B cell (primary cell): ENCODE data around the gene ADORA3. TPM values are rescaled to one million over a fixed set of nuclear protein-coding genes. Genes with fewer than 3 reads are reported as not detected.

ENCODE experiments used
- ATAC-seq: fragments of 200-7000 bp; cut with Tn5 transposase; one replicate; pipeline ENCODE4 v1.10.0; 2021; ENCODE audit warnings: low read depth, mild to moderate bottlenecking, moderate number of reproducible peaks, moderate library complexity
- CTCF ChIA-PET: fragments of 350-600 bp; sonication (Branson Sonifier 250); formaldehyde crosslinking; loops from one replicate; lab custom pipeline; 2021; ENCODE audit warnings: antibody characterized with exemption, inconsistent platforms; lab: Charles Lee
- POLR2A ChIA-PET: fragments of 350-600 bp; sonication (Branson Sonifier 250); formaldehyde crosslinking; loops from one replicate; lab custom pipeline; 2021; ENCODE audit warnings: antibody characterized with exemption; lab: Charles Lee
- DNase-seq: peaks from one replicate; pipeline ENCODE4 v3.0.0; 2013
- H2AFZ ChIP-seq: 2 replicates; pipeline ENCODE4 v1.6.1; 2012; ENCODE audit warnings: mild to moderate bottlenecking, low read depth, low read length; ENCODE audit not compliant: insufficient read depth, poor library complexity, severe bottlenecking
- H3K27ac ChIP-seq, 2 donors: 1 replicate in 1 of 2; 2 replicates in 1 of 2; pipeline ENCODE4 v1.5.1; 2012 to 2013; ENCODE audit warnings: low read length in 2 of 2, mild to moderate bottlenecking in 2 of 2, moderate library complexity in 1 of 2
- H3K27me3 ChIP-seq, 4 experiments: fragments of 200-600 bp in 1 of 4; sonication (generic) in 1 of 4; replicated peaks in 1 of 4; 1 replicate in 2 of 4; 2 replicates in 2 of 4; pipeline versions ENCODE4 v1.6.1 to v1.7.0; 2013 to 2016; ENCODE audit warnings: low read length in 3 of 4, mild to moderate bottlenecking in 2 of 4, mixed read lengths in 1 of 4, moderate library complexity in 1 of 4; ENCODE audit not compliant: insufficient read depth in 4 of 4, control insufficient read depth in 3 of 4; ENCODE audit errors: control extremely low read depth in 1 of 4
- H3K36me3 ChIP-seq, 2 experiments: replicated peaks in 1 of 2; 1 replicate in 1 of 2; 2 replicates in 1 of 2; pipeline versions ENCODE4 v1.6.1 to v1.7.1; 2013; ENCODE audit warnings: low read length in 1 of 2; ENCODE audit not compliant: insufficient read depth in 2 of 2, control insufficient read depth in 1 of 2; ENCODE audit errors: control extremely low read depth in 1 of 2, extremely low read depth in 1 of 2
- H3K4me1 ChIP-seq, 2 donors: fragments of 200-600 bp in 1 of 2; sonication (generic) in 1 of 2; 1 replicate in 1 of 2; 2 replicates in 1 of 2; pipeline versions ENCODE4 v1.5.1 to v1.6.1; 2013 to 2017; ENCODE audit warnings: low read length in 2 of 2; ENCODE audit not compliant: control insufficient read depth in 2 of 2, insufficient read depth in 2 of 2
- H3K4me2 ChIP-seq: replicated peaks from 2 replicates; pipeline ENCODE3; 2012; ENCODE audit warnings: mild to moderate bottlenecking, low read depth, low read length; ENCODE audit not compliant: poor library complexity, severe bottlenecking
- H3K4me3 ChIP-seq, 5 experiments: fragments of 200-600 bp in 1 of 5; sonication (generic) in 1 of 5; 1 replicate in 3 of 5; 2 replicates in 2 of 5; pipeline versions ENCODE4 v1.5.1 to v1.7.0; 2011 to 2016; ENCODE audit warnings: low read length in 4 of 5, mild to moderate bottlenecking in 4 of 5, low read depth in 2 of 5, control low read depth in 1 of 5, moderate library complexity in 1 of 5; ENCODE audit not compliant: insufficient read depth in 1 of 5; ENCODE audit errors: control extremely low read depth in 1 of 5, extremely low read depth in 1 of 5
- H3K79me2 ChIP-seq: fragments of 200-600 bp; sonication (generic); one replicate; pipeline ENCODE4 v1.6.0; 2016; ENCODE audit warnings: low read length; ENCODE audit not compliant: control insufficient read depth, insufficient read depth
- H3K9ac ChIP-seq: fragments of 200-600 bp; sonication (generic); 2 replicates; pipeline ENCODE4 v1.6.1; 2017; ENCODE audit warnings: mild to moderate bottlenecking, low read length, moderate library complexity
- H3K9me3 ChIP-seq, 3 donors: one replicate each; pipeline versions ENCODE4 v1.6.1 to v1.7.1; 2013; ENCODE audit warnings: low read length in 2 of 3; ENCODE audit not compliant: control insufficient read depth in 2 of 3, insufficient read depth in 1 of 3; ENCODE audit errors: control extremely low read depth in 1 of 3
- H4K20me1 ChIP-seq: 2 replicates; pipeline ENCODE4 v1.6.0; 2012; ENCODE audit warnings: mild to moderate bottlenecking, low read length; ENCODE audit not compliant: insufficient read depth, control insufficient read depth, poor library complexity, severe bottlenecking
- H3K27ac Mint-ChIP-seq: one replicate; pipeline ENCODE4 v1.8.0; 2021; ENCODE audit warnings: mixed read lengths
- H3K27me3 Mint-ChIP-seq: one replicate; pipeline ENCODE4 v1.8.0; 2021; ENCODE audit warnings: mixed read lengths
- H3K4me1 Mint-ChIP-seq: one replicate; pipeline ENCODE4 v1.8.0; 2021; ENCODE audit warnings: mixed read lengths
- H3K4me3 Mint-ChIP-seq: one replicate; pipeline ENCODE4 v1.8.0; 2021; ENCODE audit warnings: mixed read lengths
- H3K9me3 Mint-ChIP-seq: one replicate; pipeline ENCODE4 v1.8.0; 2022; ENCODE audit warnings: mixed read lengths; ENCODE audit not compliant: insufficient read depth
- EZH2 ChIP-seq: IDR thresholded peaks from 2 replicates; pipeline ENCODE4 v1.6.1; 2012; ENCODE audit warnings: borderline replicate concordance, low read depth, mild to moderate bottlenecking, moderate library complexity, low read length; ENCODE audit not compliant: insufficient read depth, poor library complexity, severe bottlenecking
- WGBS: methylation state at CpG from one replicate; pipeline ENCODE4 v1.1.5; 2013; ENCODE audit warnings: missing lambda C conversion rate; ENCODE audit not compliant: insufficient coverage; 5-methylcytosine and 5-hydroxymethylcytosine counted together
- intact Hi-C: fragments of 100-400 bp; cut with micrococcal nuclease; formaldehyde crosslinking; loops from one replicate; pipeline ENCODE4 v1.10.0; 2022
- polyA plus RNA-seq: library from polyadenylated mRNA; depleted of rRNA; stranded (reverse); fragments of >200 nt; gene quantifications from 2 replicates; pipeline ENCODE4 v1.2.3, GENCODE V29; 2012
- total RNA-seq, 2 donors: library from RNA; stranded (reverse); fragments of 120-200 nt in 1 of 2; gene quantifications; 1 replicate in 1 of 2; 2 replicates in 1 of 2; pipeline versions ENCODE4 v1.2.3 to v1.2.4, GENCODE V29; 2013 to 2022
- TF ChIP-seq, protein P1 (sequence below): fragments of 200-600 bp; IDR thresholded peaks from one replicate; pipeline ENCODE4 v1.8.0; 2022; ENCODE audit warnings: antibody characterized with exemption, mild to moderate bottlenecking

The ADORA3 gene
- total and polyA plus RNA-seq, 2 donors (not counting 1 experiment from before 2014, with no cell fraction given): 0.04 to 0.39 TPM

DNA sequence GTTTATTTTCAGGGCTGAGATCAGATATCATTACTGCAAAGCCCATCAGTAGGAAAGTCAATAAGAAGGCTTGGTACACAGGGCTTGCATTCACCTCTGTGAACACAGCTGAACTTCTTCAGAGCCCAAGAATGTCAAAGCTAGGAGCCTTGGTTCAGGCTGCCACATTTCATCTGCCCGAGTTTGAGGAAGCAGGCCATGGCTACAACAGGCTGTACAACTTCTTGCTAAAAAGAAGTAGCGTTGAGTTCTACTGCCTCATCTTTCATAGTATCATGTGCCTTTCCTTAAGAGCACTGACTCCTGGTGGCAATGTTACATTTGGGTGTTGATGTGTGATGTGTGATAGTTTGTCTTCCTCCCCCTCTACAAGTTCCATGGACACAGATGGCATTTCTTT is 19.6 kb downstream of the ADORA3 start:
- no peak overlapping the region for H3K27ac Mint-ChIP-seq
- no peaks in the 10 kb centered on the region for H3K79me2 ChIP-seq
- POLR2A ChIA-PET: no interaction called here
- H3K27me3 ChIP-seq: no peaks in the 10 kb centered on the region
- no peaks in the 10 kb centered on the region for H3K9me3 ChIP-seq
- peaks cover 23% of the 10 kb centered on the region for H3K4me1 Mint-ChIP-seq
- TF ChIP-seq, protein P1, sequence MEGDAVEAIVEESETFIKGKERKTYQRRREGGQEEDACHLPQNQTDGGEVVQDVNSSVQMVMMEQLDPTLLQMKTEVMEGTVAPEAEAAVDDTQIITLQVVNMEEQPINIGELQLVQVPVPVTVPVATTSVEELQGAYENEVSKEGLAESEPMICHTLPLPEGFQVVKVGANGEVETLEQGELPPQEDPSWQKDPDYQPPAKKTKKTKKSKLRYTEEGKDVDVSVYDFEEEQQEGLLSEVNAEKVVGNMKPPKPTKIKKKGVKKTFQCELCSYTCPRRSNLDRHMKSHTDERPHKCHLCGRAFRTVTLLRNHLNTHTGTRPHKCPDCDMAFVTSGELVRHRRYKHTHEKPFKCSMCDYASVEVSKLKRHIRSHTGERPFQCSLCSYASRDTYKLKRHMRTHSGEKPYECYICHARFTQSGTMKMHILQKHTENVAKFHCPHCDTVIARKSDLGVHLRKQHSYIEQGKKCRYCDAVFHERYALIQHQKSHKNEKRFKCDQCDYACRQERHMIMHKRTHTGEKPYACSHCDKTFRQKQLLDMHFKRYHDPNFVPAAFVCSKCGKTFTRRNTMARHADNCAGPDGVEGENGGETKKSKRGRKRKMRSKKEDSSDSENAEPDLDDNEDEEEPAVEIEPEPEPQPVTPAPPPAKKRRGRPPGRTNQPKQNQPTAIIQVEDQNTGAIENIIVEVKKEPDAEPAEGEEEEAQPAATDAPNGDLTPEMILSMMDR: no peak
- TF ChIP-seq EZH2: no peak
- H3K4me3 Mint-ChIP-seq: no peak overlapping the region
- H3K27ac ChIP-seq: no peak overlapping the region
- no peak overlapping the region for H3K9ac ChIP-seq
- peaks cover 18 to 22% of the 10 kb centered on the region in 2 donors for H3K4me1 ChIP-seq
- ATAC-seq (no peak), DNase-seq (no peak)
- peaks cover 0 to 1% of the 10 kb centered on the region in 2 experiments for H3K36me3 ChIP-seq
- intact Hi-C loops: no loop called here
- H2AFZ ChIP-seq: no peak overlapping the region
- 71% methylated on average over 1 of the region's 2 CpGs for WGBS
- no peaks in the 10 kb centered on the region for H4K20me1 ChIP-seq
- H3K27me3 Mint-ChIP-seq: no peaks in the 10 kb centered on the region
- H3K4me2 ChIP-seq: no peak overlapping the region
- H3K4me3 ChIP-seq: no peak overlapping the region
- H3K9me3 Mint-ChIP-seq: no peaks in the 10 kb centered on the region
- CTCF ChIA-PET: interaction anchor here (0.7 to 14.7 kb wide), 5 partner anchors 9 to 284 kb away, joined by 3 to 276 read pairs (median 32); partner anchors contain the start of genes ADORA3 and TMIGD3

DNA sequence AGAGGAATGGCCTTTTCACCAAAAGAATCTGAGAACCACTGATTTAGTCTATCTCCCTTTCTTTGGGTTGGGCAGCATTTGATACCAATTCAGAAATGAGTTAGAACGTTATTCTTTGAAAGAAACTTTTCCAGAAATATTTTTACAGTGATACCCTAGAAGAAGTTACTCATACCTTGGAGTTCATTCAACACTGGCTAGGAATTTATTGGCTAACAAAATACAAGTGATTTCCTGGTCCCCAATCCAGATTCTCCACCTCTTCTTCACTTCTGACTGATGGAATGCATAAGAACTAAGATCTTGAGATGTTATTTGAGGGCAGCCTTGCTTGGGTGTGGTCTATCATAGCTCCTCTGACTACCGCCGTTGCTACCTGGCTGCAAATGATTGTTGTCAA is 20.3 kb downstream of the ADORA3 start:
- peaks cover 30% of the 10 kb centered on the region for H3K4me1 Mint-ChIP-seq
- 60% methylated on average over 1 of the region's 3 CpGs for WGBS
- H3K9ac ChIP-seq: no peak overlapping the region
- peaks cover 3% of the 10 kb centered on the region for H3K79me2 ChIP-seq
- POLR2A ChIA-PET: interaction anchor here (1.8 kb wide), 1 partner anchor 25 kb away, joined by 5 read pairs; no protein-coding TSS in a partner anchor
- no peak overlapping the region for H2AFZ ChIP-seq
- TF ChIP-seq, protein P1: no peak
- TF ChIP-seq EZH2: no peak
- ATAC-seq: no peak
- H3K27me3 Mint-ChIP-seq: no peaks in the 10 kb centered on the region
- H3K27ac Mint-ChIP-seq: no peak overlapping the region
- peaks cover 22 to 27% of the 10 kb centered on the region in 2 donors for H3K4me1 ChIP-seq
- H3K9me3 ChIP-seq: no peaks in the 10 kb centered on the region
- no peak for DNase-seq
- no peak overlapping the region for H3K4me3 Mint-ChIP-seq
- intact Hi-C loops: no loop called here
- CTCF ChIA-PET: interaction anchor here (1.4 to 14.7 kb wide), 7 partner anchors 14 to 284 kb away, joined by 5 to 276 read pairs (median 13); partner anchors contain the start of genes ADORA3 and TMIGD3
- no peak overlapping the region for H3K4me3 ChIP-seq
- H3K27me3 ChIP-seq: no peaks in the 10 kb centered on the region
- no peaks in the 10 kb centered on the region for H4K20me1 ChIP-seq
- H3K4me2 ChIP-seq: no peak overlapping the region
- peaks cover 0 to 8% of the 10 kb centered on the region in 2 experiments for H3K36me3 ChIP-seq
- no peak overlapping the region for H3K27ac ChIP-seq
- H3K9me3 Mint-ChIP-seq: no peaks in the 10 kb centered on the region
